Ascending aorta (tissue), 2 donors: ENCODE data around the gene CDHR5. TPM values are rescaled to one million over a fixed set of nuclear protein-coding genes. Genes with fewer than 3 reads are reported as not detected.

Experiments used
- DNase-seq, 2 donors: peaks; one replicate each; pipeline ENCODE4 v3.0.0-alpha.2; 2019; ENCODE audit warnings: low spot score in 2 of 2
- H3K27ac ChIP-seq, 2 donors: fragments of 200-600 bp; sonication (generic); one replicate each; pipeline ENCODE4 v1.5.1; 2016 to 2017; ENCODE audit warnings: mild to moderate bottlenecking in 1 of 2
- H3K27me3 ChIP-seq: fragments of 200-600 bp; sonication (generic); one replicate; pipeline ENCODE4 v1.5.1; 2017
- H3K36me3 ChIP-seq, 2 donors: fragments of 200-600 bp; sonication (generic); one replicate each; pipeline ENCODE4 v1.5.1; 2016
- H3K4me1 ChIP-seq, 2 donors: fragments of 200-600 bp; sonication (generic); one replicate each; pipeline ENCODE4 v1.5.1; 2016 to 2017; ENCODE audit warnings: mild to moderate bottlenecking in 1 of 2
- H3K4me3 ChIP-seq, 2 donors: fragments of 200-600 bp; sonication (generic); one replicate each; pipeline ENCODE4 v1.5.1; 2016 to 2017; ENCODE audit warnings: mild to moderate bottlenecking in 1 of 2
- H3K9me3 ChIP-seq, 2 donors: fragments of 200-600 bp; sonication (generic); one replicate each; pipeline ENCODE4 v1.5.1; 2016
- intact Hi-C: fragments of 100-400 bp; cut with DNase I; formaldehyde crosslinking; loops from one replicate; pipeline ENCODE4 v1.15.1; 2023
- total RNA-seq: library from RNA; depleted of rRNA; stranded (reverse); fragments of >200 nt; gene quantifications from one replicate; pipeline ENCODE4 v1.1.0, GENCODE V29; 2016
- TF ChIP-seq, protein P1 (sequence below), 3 experiments: fragments of 200-600 bp in 2 of 3; fragments of 450-650 bp in 1 of 3; sonication (generic) in 2 of 3; IDR thresholded peaks; one replicate each; pipeline ENCODE4 v1.5.1; 2016 to 2019; ENCODE audit warnings: antibody characterized with exemption in 3 of 3, mild to moderate bottlenecking in 1 of 3, moderate library complexity in 1 of 3

Gene CDHR5
- total RNA-seq, 1 donor from 2014 or later = 5.0 TPM

DNA sequence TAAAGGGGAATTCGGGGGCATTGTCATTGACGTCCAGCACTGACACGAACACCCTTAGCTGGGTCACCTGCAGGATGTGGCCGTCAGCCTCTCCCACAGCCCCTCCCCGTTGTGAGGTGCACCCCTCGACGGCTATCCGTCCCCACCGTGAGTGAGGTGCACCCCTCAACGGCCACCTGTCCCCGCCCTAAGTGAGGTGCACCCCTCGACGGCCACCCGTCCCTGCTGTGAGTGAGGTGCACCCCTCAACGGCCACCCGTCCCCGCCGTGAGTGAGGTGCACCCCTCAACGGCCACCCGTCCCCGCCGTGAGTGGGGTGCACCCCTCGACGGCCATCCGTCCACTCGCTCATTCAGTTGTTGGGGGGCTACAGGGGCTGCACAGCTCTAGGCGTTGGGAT is 2.9 kb downstream of the CDHR5 start:
- H3K4me1 ChIP-seq = no peaks in the 10 kb centered on the region
- intact Hi-C loops = no loop called here

DNA sequence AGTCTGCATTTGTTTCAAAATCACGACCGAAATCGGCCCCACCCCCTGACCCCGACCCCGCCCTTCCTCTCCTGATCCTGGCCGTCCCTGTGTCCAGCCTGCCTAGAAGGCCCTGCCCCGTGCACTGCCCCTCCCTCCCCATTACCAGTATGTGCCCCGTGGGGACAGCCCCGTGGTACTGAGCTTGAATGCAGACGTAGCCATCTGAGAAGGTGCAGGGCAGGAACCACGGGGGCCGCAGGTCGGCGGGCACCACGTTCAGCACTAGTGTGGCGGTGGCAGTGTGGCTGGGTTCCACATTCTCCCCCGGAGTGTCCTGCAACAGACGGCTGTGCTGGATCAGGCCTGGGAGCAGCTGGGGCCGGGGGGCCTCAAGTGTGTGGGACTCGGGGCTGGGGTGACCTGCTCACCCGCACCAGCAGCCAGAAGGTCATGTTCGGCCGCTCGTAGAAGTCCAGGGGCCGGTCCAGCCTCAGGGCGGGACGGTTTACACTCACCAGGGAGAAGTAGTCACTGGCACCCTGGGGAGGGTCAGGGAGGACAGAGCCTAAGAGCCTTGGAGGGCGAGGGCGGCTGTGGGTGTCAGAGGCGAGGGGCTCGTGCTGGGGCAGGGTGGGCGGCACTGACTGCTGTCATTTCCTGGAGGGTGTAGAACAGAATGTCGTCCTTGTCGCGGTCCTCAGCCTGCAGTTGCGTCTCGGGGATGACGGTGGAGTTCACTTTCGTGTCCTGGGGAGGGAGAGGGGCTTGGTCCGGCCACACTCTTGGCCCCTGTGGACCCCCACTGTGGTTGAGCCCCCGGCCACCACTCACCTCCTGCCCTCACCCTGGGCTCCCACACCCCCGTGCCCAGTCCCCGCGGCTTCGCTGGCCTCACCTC is 3.6 kb downstream of the CDHR5 start:
- Histone ChIP-seq H3K27ac (no peak overlapping the region), H3K4me3 (no peak overlapping the region), H3K4me1 (no peaks in the 10 kb centered on the region), H3K9me3 (no peaks in the 10 kb centered on the region), H3K36me3 (peaks cover 0 to 8% of the 10 kb centered on the region in 2 donors), H3K27me3 (no peaks in the 10 kb centered on the region)
- DNase-seq = no peak
- intact Hi-C loops = no loop called here
- TF ChIP-seq, protein P1, sequence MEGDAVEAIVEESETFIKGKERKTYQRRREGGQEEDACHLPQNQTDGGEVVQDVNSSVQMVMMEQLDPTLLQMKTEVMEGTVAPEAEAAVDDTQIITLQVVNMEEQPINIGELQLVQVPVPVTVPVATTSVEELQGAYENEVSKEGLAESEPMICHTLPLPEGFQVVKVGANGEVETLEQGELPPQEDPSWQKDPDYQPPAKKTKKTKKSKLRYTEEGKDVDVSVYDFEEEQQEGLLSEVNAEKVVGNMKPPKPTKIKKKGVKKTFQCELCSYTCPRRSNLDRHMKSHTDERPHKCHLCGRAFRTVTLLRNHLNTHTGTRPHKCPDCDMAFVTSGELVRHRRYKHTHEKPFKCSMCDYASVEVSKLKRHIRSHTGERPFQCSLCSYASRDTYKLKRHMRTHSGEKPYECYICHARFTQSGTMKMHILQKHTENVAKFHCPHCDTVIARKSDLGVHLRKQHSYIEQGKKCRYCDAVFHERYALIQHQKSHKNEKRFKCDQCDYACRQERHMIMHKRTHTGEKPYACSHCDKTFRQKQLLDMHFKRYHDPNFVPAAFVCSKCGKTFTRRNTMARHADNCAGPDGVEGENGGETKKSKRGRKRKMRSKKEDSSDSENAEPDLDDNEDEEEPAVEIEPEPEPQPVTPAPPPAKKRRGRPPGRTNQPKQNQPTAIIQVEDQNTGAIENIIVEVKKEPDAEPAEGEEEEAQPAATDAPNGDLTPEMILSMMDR (IDR thresholded peaks at IDR 0.05) = no peak

More for the DNA sequence above, 2.9 kb downstream of the CDHR5 start:
- TF ChIP-seq, protein P1 (IDR thresholded peaks at IDR 0.05) = no peak
- no peak overlapping the region for H3K27ac ChIP-seq
- DNase-seq = no peak
- H3K36me3 ChIP-seq = peaks cover 0 to 8% of the 10 kb centered on the region in 2 donors
- no peak overlapping the region for H3K4me3 ChIP-seq
- H3K27me3 ChIP-seq = no peaks in the 10 kb centered on the region
- no peaks in the 10 kb centered on the region for H3K9me3 ChIP-seq

DNA sequence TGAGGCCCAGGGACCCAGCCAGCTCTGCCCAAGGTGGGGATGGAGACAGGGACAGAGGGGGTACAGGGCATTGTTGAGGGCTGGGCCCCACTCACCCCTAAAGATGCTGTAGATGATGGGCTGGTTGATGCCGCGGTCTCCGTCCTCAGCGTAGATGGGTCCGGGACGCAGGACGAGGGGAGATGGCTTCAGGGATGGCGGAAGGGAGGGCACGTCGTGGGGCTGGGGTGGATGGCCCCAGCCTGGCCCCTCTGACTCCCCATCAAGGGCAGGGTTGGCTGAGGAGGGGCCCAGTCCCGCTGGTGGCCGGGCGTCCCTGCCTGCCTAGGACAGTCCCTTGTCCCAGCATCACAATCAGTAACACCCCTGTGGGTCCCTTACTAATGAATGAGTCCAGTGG is 4.6 kb downstream of the CDHR5 start:
- H3K27ac ChIP-seq = no peak overlapping the region
- intact Hi-C loops = no loop called here
- peaks cover 1 to 2% of the 10 kb centered on the region in 2 donors for H3K4me1 ChIP-seq
- no peaks in the 10 kb centered on the region for H3K9me3 ChIP-seq
- TF ChIP-seq, protein P1 (IDR thresholded peaks at IDR 0.05) = no peak
- peaks cover 0 to 8% of the 10 kb centered on the region in 2 donors for H3K36me3 ChIP-seq
- no peak overlapping the region for H3K4me3 ChIP-seq
- H3K27me3 ChIP-seq = no peaks in the 10 kb centered on the region
- DNase-seq = no peak

DNA sequence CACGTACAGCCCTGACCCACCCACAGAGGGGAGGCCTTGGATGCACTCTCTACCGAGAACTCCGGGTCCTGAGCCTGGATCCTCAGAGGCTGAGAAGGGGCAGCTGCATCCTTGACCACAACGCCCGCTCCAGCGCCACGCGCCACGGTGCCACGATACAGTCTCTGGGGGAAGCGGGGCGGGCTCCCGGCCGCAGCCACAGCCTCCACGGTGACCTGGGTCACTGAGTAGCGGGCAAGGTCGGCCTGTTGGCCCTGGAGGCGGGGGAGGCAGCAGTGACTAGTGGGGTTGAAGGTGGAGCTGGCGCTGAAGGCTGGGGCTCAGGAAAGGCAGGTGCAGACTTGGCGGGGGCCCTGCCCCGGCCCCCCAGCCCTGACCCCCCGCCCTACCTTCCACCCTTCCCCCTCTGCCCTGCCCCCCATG is 5.1 kb downstream of the CDHR5 start:
- TF ChIP-seq, protein P1 (IDR thresholded peaks at IDR 0.05) = no peak
- Histone ChIP-seq H3K27ac (no peak overlapping the region), H3K9me3 (no peaks in the 10 kb centered on the region), H3K36me3 (peaks cover 0 to 8% of the 10 kb centered on the region in 2 donors), H3K4me1 (peaks cover 7 to 8% of the 10 kb centered on the region in 2 donors), H3K4me3 (no peak overlapping the region), H3K27me3 (no peaks in the 10 kb centered on the region)
- intact Hi-C loops = loop anchor here (5.0 kb wide), 1 partner anchor 108 kb away; no protein-coding TSS in a partner anchor
- DNase-seq = no peak

DNA sequence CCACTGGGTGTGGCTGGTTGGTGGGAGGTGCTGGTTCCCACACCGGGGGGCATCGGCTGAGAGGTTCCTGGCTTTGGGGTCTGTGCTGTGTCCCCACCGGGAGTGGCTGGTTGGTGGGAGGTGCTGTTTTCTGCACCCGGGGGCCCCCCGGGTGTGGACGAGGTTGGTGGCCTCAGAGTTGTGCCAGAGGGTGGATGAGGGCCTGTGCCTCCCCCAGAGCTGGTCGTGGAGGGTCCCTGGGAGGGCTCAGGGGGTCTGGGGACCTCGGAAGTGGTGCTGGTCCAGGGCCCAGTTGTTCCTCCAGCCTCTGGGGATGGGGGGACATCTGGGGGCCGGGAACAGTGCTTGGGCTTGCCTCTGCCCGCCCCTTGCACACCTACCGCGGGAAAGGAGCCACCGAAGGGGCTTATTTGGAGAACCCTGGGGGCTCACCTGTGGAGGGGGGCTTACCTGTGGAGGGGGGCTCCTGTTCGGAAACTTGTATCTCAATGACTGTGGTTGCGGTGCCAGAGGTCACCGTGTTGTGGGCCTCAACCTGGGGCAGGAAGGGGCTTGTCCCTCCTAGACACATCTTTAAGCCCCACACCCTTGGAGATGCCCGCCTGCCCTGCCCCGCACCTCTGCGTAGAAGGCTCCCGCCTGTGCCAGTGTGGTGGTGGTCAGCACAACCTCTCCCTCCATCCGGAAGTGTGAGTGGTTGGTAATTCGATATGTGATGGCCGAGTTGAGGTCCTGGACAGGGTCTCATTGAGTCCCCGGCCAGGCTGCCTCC is 5.7 kb downstream of the CDHR5 start:
- intact Hi-C loops = loop anchor here (5.0 kb wide), 1 partner anchor 108 kb away; no protein-coding TSS in a partner anchor
- TF ChIP-seq, protein P1 (IDR thresholded peaks at IDR 0.05) = no peak
- H3K27ac ChIP-seq = no peak overlapping the region
- no peaks in the 10 kb centered on the region for H3K9me3 ChIP-seq
- H3K36me3 ChIP-seq = peaks cover 0 to 8% of the 10 kb centered on the region in 2 donors
- H3K4me3 ChIP-seq = no peak overlapping the region
- peaks cover 11% of the 10 kb centered on the region in 2 donors for H3K4me1 ChIP-seq
- no peaks in the 10 kb centered on the region for H3K27me3 ChIP-seq
- no peak for DNase-seq
